ENCODE results near the gene SDCCAG8.

Gene SDCCAG8

GRCh38 chr1:243447347-243447746 lies 191.5 kb downstream of the SDCCAG8 start:
- Histone ChIP-seq H3K36me3 (ENCODE audit: control insufficient read depth in 2 of 2, insufficient read depth in 1 of 2, low read length in 2 of 2) (no peaks in the 10 kb centered on the region), H3K4me3 (ENCODE audit: low read depth, low read length) (no peak overlapping the region), H3K9me3 (ENCODE audit: control insufficient read depth, insufficient read depth, low read depth, low read length) (no peaks in the 10 kb centered on the region), H3K4me1 (ENCODE audit: control insufficient read depth, insufficient read depth, low read length) (no peaks in the 10 kb centered on the region), H3K27ac (ENCODE audit: extremely low read depth, low read depth, low read length) (no peak overlapping the region)
- no peak for TF ChIP-seq ZNF426 (tag by site-specific recombination; IDR thresholded peaks at IDR 0.05)
- no peak for TF ChIP-seq YY1 (tag by site-specific recombination; IDR thresholded peaks at IDR 0.05)
- TF ChIP-seq ZNF529 (tag by site-specific recombination; IDR thresholded peaks at IDR 0.05; ENCODE audit: insufficient replicate concordance) = no peak
- no peak for TF ChIP-seq ZNF701 (tag by site-specific recombination; IDR thresholded peaks at IDR 0.05)
- no peak for TF ChIP-seq ZNF280D (tag by site-specific recombination; IDR thresholded peaks at IDR 0.05)
- TF ChIP-seq ZNF214 (tag by site-specific recombination; IDR thresholded peaks at IDR 0.05; ENCODE audit: borderline replicate concordance) = no peak
- TF ChIP-seq KLF1 (tag by site-specific recombination; IDR thresholded peaks at IDR 0.05) = no peak
- no peak for TF ChIP-seq ZBTB48 (tag by site-specific recombination; IDR thresholded peaks at IDR 0.05)
- TF ChIP-seq AEBP2 (tag by site-specific recombination; IDR thresholded peaks at IDR 0.05; ENCODE audit: borderline replicate concordance) = no peak
- POLR2A ChIA-PET = no interaction called here
- CTCF ChIA-PET = interaction anchor here (0.6 kb wide), 1 partner anchor 852 kb away, joined by 3 read pairs; no protein-coding TSS in a partner anchor

GRCh38 chr1:243447844-243448243 lies 192.0 kb downstream of the SDCCAG8 start:
- H3K4me3 ChIP-seq (ENCODE audit: low read depth, low read length) = no peak overlapping the region
- no peaks in the 10 kb centered on the region for H3K4me1 ChIP-seq (ENCODE audit: control insufficient read depth, insufficient read depth, low read length)
- no peaks in the 10 kb centered on the region for H3K36me3 ChIP-seq (ENCODE audit: control insufficient read depth in 2 of 2, insufficient read depth in 1 of 2, low read length in 2 of 2)
- no peaks in the 10 kb centered on the region for H3K9me3 ChIP-seq (ENCODE audit: control insufficient read depth, insufficient read depth, low read depth, low read length)
- ChIA-PET POLR2A (no interaction called here), CTCF (no interaction called here)
- no peak overlapping the region for H3K27ac ChIP-seq (ENCODE audit: extremely low read depth, low read depth, low read length)
- TF ChIP-seq SCRT2 (tag by site-specific recombination; IDR thresholded peaks at IDR 0.05) (no peak), PRDM4 (tag by site-specific recombination; IDR thresholded peaks at IDR 0.05) (no peak), ZNF175 (tag by site-specific recombination; IDR thresholded peaks at IDR 0.05) (no peak), ZNF274 (IDR thresholded peaks at IDR 0.05; ENCODE audit: low read length) (no peak), ZNF274 (tag by site-specific recombination; IDR thresholded peaks at IDR 0.05; ENCODE audit: borderline replicate concordance) (no peak), HOXA7 (CRISPR knock-in tag; IDR thresholded peaks at IDR 0.05; ENCODE audit: borderline replicate concordance) (no peak), ZNF610 (tag by site-specific recombination; IDR thresholded peaks at IDR 0.05; ENCODE audit: borderline replicate concordance) (no peak), ATF2 (tag by site-specific recombination; IDR thresholded peaks at IDR 0.05; ENCODE audit: low read depth) (no peak), ZNF350 (tag by site-specific recombination; IDR thresholded peaks at IDR 0.05) (no peak), ZNF362 (tag by site-specific recombination; IDR thresholded peaks at IDR 0.05) (no peak), ZNF513 (tag by site-specific recombination; IDR thresholded peaks at IDR 0.05) (no peak), MEIS1 (CRISPR knock-in tag; IDR thresholded peaks at IDR 0.05; ENCODE audit: borderline replicate concordance) (no peak), ZBTB49 (tag by site-specific recombination; IDR thresholded peaks at IDR 0.05; ENCODE audit: low read depth) (no peak)

Measured in HEK293 (cell line).